HepG2 (cell line): ENCODE results near the gene FBH1. TPM values are rescaled to one million over a fixed set of nuclear protein-coding genes. Genes with fewer than 3 reads are reported as not detected.

Experiments
- MEF2D ChIP-seq: sonication (generic); formaldehyde crosslinking; IDR thresholded peaks from 2 replicates; pipeline ENCODE4 v1.5.1; 2020; ENCODE audit warnings: mild to moderate bottlenecking, missing genetic modification reagents
- YEATS4 ChIP-seq: sonication (generic); formaldehyde crosslinking; IDR thresholded peaks from 2 replicates; pipeline ENCODE4 v1.4.0; 2020; ENCODE audit warnings: missing genetic modification reagents, borderline replicate concordance
- ZNF605 ChIP-seq: sonication (generic); formaldehyde crosslinking; IDR thresholded peaks from 2 replicates; pipeline ENCODE4 v1.8.0; 2022; ENCODE audit warnings: mild to moderate bottlenecking, missing genetic modification reagents
- polyA plus RNA-seq, 8 experiments: library from polyadenylated mRNA; depleted of rRNA in 3 of 8; stranded (reverse) in 7 of 8; unstranded in 1 of 8; fragments of >200 nt; fragmentation: Illumina TruSeq in 4 of 8; extraction: Trizol in 4 of 8; gene quantifications; 2 replicates each; pipeline versions ENCODE4 v1.2.1 to v1.2.3, GENCODE V29; 2011 to 2016; ENCODE audit warnings: low read depth in 4 of 8, missing spikeins in 1 of 8, mixed read lengths in 1 of 8; ENCODE audit not compliant: insufficient read depth in 1 of 8
- total RNA-seq, 5 experiments: library from RNA; depleted of rRNA; stranded (reverse); fragments of >200 nt; fragmentation: Illumina TruSeq; extraction: Trizol; gene quantifications; 2 replicates each; pipeline ENCODE4 v1.2.3, GENCODE V29; 2016; ENCODE audit warnings: low read depth in 1 of 5
- TF ChIP-seq, protein P1 (sequence below): sonication (generic); formaldehyde crosslinking; IDR thresholded peaks from 2 replicates; pipeline ENCODE4 v1.8.0; 2022; ENCODE audit warnings: low read depth, missing genetic modification reagents
- TF ChIP-seq, protein P2 (sequence below): sonication (generic); formaldehyde crosslinking; IDR thresholded peaks from 2 replicates; pipeline ENCODE4 v1.4.0; 2020; ENCODE audit warnings: missing genetic modification reagents
- TF ChIP-seq, protein P3 (sequence below): sonication (generic); IDR thresholded peaks from 2 replicates; pipeline ENCODE4 v1.6.1; 2016; ENCODE audit warnings: low read depth, borderline replicate concordance

Gene FBH1
- total and polyA plus RNA-seq, 2 of the 13 experiments (the other 11 are each of a cell fraction or from before 2014, with no cell fraction given) = 48.8 to 60.3 TPM

DNA sequence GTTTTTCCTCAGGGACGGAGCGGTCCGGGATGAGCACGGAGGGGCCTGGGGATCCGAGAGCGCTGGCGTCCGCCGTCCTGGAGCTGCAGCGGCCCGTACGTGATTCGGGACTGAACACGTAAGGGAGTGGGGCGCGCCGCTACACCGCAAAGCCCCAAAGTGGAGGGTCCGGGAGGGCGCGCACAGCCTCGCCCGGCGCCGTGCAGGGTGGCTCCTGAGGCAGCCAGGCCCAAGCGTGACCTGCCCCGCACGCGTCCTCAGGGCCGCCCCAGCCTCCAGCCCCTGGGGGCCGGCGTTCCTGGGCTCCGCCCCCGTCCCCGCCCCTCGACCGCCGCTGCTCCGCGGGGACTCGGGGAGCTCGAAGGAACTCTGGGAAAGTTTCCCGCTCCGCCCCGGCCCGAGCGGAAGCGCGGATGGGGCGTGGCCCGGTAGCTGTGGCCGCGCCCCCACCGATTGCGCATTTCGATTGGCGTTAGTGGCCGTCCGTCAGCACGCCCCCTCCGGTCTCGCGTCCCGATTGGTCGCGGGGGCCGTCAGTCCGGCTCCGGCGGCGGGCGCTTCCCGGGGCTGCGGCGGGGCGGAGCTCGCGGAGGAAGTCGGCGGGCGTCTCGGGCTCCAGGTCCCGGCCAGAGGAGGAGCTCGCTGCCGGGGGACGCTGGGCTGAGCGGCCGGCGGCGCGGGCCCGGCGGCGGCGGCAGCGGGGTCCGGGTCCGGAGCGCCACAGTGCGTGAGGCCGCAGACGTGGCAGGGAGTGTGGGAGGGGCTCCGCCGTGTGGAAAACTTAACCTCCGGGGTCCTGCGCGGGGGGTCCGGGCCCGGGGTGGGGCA, at the start of gene FBH1, which contains the start of gene ANKRD16 (continued):
- TF ChIP-seq, protein P1, sequence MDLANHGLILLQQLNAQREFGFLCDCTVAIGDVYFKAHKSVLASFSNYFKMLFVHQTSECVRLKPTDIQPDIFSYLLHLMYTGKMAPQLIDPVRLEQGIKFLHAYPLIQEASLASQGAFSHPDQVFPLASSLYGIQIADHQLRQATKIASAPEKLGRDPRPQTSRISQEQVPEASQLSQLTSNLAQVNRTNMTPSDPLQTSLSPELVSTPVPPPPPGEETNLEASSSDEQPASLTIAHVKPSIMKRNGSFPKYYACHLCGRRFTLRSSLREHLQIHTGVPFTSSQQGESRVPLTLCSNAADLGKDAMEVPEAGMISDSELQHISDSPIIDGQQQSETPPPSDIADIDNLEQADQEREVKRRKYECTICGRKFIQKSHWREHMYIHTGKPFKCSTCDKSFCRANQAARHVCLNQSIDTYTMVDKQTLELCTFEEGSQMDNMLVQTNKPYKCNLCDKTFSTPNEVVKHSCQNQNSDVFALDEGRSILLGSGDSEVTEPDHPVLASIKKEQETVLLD = peak; percentile 99
- no peak for TF ChIP-seq MEF2D (CRISPR knock-in tag)
- no peak; the same call in 1 of the 2 replicates for TF ChIP-seq ZNF605
- TF ChIP-seq, protein P2, sequence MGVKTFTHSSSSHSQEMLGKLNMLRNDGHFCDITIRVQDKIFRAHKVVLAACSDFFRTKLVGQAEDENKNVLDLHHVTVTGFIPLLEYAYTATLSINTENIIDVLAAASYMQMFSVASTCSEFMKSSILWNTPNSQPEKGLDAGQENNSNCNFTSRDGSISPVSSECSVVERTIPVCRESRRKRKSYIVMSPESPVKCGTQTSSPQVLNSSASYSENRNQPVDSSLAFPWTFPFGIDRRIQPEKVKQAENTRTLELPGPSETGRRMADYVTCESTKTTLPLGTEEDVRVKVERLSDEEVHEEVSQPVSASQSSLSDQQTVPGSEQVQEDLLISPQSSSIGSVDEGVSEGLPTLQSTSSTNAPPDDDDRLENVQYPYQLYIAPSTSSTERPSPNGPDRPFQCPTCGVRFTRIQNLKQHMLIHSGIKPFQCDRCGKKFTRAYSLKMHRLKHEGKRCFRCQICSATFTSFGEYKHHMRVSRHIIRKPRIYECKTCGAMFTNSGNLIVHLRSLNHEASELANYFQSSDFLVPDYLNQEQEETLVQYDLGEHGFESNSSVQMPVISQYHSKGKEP (CRISPR knock-in tag) = peak; percentile 23; the same call in 1 of the 2 replicates
- TF ChIP-seq, protein P3, sequence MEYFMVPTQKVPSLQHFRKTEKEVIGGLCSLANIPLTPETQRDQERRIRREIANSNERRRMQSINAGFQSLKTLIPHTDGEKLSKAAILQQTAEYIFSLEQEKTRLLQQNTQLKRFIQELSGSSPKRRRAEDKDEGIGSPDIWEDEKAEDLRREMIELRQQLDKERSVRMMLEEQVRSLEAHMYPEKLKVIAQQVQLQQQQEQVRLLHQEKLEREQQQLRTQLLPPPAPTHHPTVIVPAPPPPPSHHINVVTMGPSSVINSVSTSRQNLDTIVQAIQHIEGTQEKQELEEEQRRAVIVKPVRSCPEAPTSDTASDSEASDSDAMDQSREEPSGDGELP = 0 out of 2 replicates have a peak, but pooled peaks have one; percentile 38
- TF ChIP-seq YEATS4 = peak; percentile 93
